Liver (tissue), 9 donors: ENCODE data around the gene DNAJC6. TPM values are rescaled to one million over a fixed set of nuclear protein-coding genes. Genes with fewer than 3 reads are reported as not detected.

ENCODE experiments used
- DNase-seq: peaks from one replicate; pipeline ENCODE4 v3.0.0-alpha.2; 2017; ENCODE audit warnings: low spot score
- H3K27ac ChIP-seq, 2 donors: one replicate each; pipeline ENCODE4 v1.7.0; 2013; ENCODE audit warnings: inconsistent platforms in 2 of 2, low read length in 2 of 2, control low read depth in 1 of 2, low read depth in 1 of 2, mild to moderate bottlenecking in 1 of 2
- H3K27me3 ChIP-seq, 4 donors: one replicate each; pipeline versions ENCODE4 v1.6.1 to v1.7.0; 2013; ENCODE audit warnings: low read length in 3 of 4, inconsistent platforms in 1 of 4, mild to moderate bottlenecking in 1 of 4, moderate library complexity in 1 of 4; ENCODE audit not compliant: control insufficient read depth in 4 of 4, insufficient read depth in 4 of 4
- H3K36me3 ChIP-seq, 4 donors: one replicate each; pipeline versions ENCODE4 v1.6.1 to v1.7.0; 2013; ENCODE audit warnings: low read length in 3 of 4, mild to moderate bottlenecking in 3 of 4, low read depth in 1 of 4, moderate library complexity in 1 of 4; ENCODE audit not compliant: control insufficient read depth in 4 of 4, insufficient read depth in 3 of 4
- H3K4me1 ChIP-seq, 4 donors: one replicate each; pipeline versions ENCODE4 v1.6.1 to v1.7.0; 2013; ENCODE audit warnings: low read length in 3 of 4, mild to moderate bottlenecking in 3 of 4, moderate library complexity in 1 of 4; ENCODE audit not compliant: control insufficient read depth in 4 of 4, insufficient read depth in 4 of 4
- H3K4me3 ChIP-seq, 3 donors: one replicate each; pipeline versions ENCODE4 v1.6.1 to v1.7.0; 2013; ENCODE audit warnings: low read length in 3 of 3, control low read depth in 1 of 3, low read depth in 1 of 3, mild to moderate bottlenecking in 1 of 3
- H3K9ac ChIP-seq, 2 donors: one replicate each; pipeline ENCODE4 v1.7.0; 2013; ENCODE audit warnings: low read length in 2 of 2, mild to moderate bottlenecking in 2 of 2, moderate library complexity in 2 of 2, control low read depth in 1 of 2, low read depth in 1 of 2
- H3K9me3 ChIP-seq, 4 donors: one replicate each; pipeline versions ENCODE4 v1.6.1 to v1.7.0; 2013; ENCODE audit warnings: low read length in 3 of 4; ENCODE audit not compliant: control insufficient read depth in 4 of 4
- ATF3 ChIP-seq: IDR thresholded peaks from 2 replicates; pipeline ENCODE4 v1.6.1; 2016; ENCODE audit warnings: antibody characterized with exemption
- CTCF ChIP-seq: fragments of 150-350 bp; IDR thresholded peaks from 2 replicates; pipeline ENCODE4 v1.5.1; 2017; ENCODE audit warnings: improper control_type of control experiment, low read depth, low read length; ENCODE audit not compliant: missing input control
- EGR1 ChIP-seq, 2 donors: IDR thresholded peaks; 2 replicates each; pipeline ENCODE4 v1.6.1; 2016 to 2018; ENCODE audit warnings: antibody characterized with exemption in 2 of 2, low read depth in 2 of 2
- FOXA1 ChIP-seq: IDR thresholded peaks from 2 replicates; pipeline ENCODE4 v1.6.1; 2016; ENCODE audit warnings: antibody characterized with exemption
- GABPA ChIP-seq, 2 donors: IDR thresholded peaks in 1 of 2; conservative IDR thresholded peaks in 1 of 2; 2 replicates each; pipeline ENCODE4 v1.6.1; 2016; ENCODE audit warnings: antibody characterized with exemption in 2 of 2, mild to moderate bottlenecking in 1 of 2, moderate library complexity in 1 of 2
- HNF4A ChIP-seq, 2 donors: conservative IDR thresholded peaks; 2 replicates each; pipeline ENCODE4 v1.6.1; 2016; ENCODE audit warnings: antibody characterized with exemption in 2 of 2, mild to moderate bottlenecking in 2 of 2
- HNF4G ChIP-seq: IDR thresholded peaks from 2 replicates; pipeline ENCODE4 v1.6.1; 2016; ENCODE audit warnings: antibody characterized with exemption
- JUND ChIP-seq, 2 donors: IDR thresholded peaks; 2 replicates each; pipeline ENCODE4 v1.6.1; 2016; ENCODE audit warnings: antibody characterized with exemption in 2 of 2
- MAX ChIP-seq: IDR thresholded peaks from 2 replicates; pipeline ENCODE4 v1.6.1; 2016; ENCODE audit warnings: antibody characterized with exemption
- NR2F2 ChIP-seq: IDR thresholded peaks from 2 replicates; pipeline ENCODE4 v1.6.1; 2016; ENCODE audit warnings: antibody characterized with exemption
- RAD21 ChIP-seq, 2 donors: IDR thresholded peaks; 2 replicates each; pipeline ENCODE4 v1.6.1; 2016; ENCODE audit warnings: antibody characterized with exemption in 2 of 2, mild to moderate bottlenecking in 2 of 2
- REST ChIP-seq: IDR thresholded peaks from 2 replicates; pipeline ENCODE4 v1.6.1; 2016; ENCODE audit warnings: antibody characterized with exemption, mild to moderate bottlenecking
- RXRA ChIP-seq, 2 donors: IDR thresholded peaks; 2 replicates each; pipeline ENCODE4 v1.6.1; 2017 to 2018; ENCODE audit warnings: antibody characterized with exemption in 2 of 2, mild to moderate bottlenecking in 1 of 2
- SP1 ChIP-seq: IDR thresholded peaks from 2 replicates; pipeline ENCODE4 v1.6.1; 2018; ENCODE audit warnings: antibody characterized with exemption, mild to moderate bottlenecking
- TAF1 ChIP-seq: conservative IDR thresholded peaks from 2 replicates; pipeline ENCODE4 v1.6.1; 2016; ENCODE audit warnings: antibody characterized with exemption, mild to moderate bottlenecking
- YY1 ChIP-seq: IDR thresholded peaks from 2 replicates; pipeline ENCODE4 v1.6.1; 2016; ENCODE audit warnings: antibody characterized with exemption, mild to moderate bottlenecking
- ZBTB33 ChIP-seq: IDR thresholded peaks from 2 replicates; pipeline ENCODE4 v1.6.1; 2016; ENCODE audit warnings: antibody characterized with exemption
- WGBS: extraction: QIAGEN DNeasy Blood & Tissue Kit; methylation state at CpG from one replicate; pipeline ENCODE4 v1.1.7; 2013; 5-methylcytosine and 5-hydroxymethylcytosine counted together
- polyA plus RNA-seq, 2 donors: library from polyadenylated mRNA; stranded (reverse) in 1 of 2; unstranded in 1 of 2; fragments of 200-250 nt in 1 of 2; fragments of >200 nt in 1 of 2; fragmentation: Nextera tagmentation in 1 of 2; extraction: Ambion mirVana in 1 of 2; gene quantifications; one replicate each; pipeline versions ENCODE4 v1.2.1 to v1.2.3, GENCODE V29; 2013 to 2015
- total RNA-seq, 2 donors: library from RNA; depleted of rRNA; stranded (reverse); fragments of >200 nt; gene quantifications; one replicate each; pipeline ENCODE4 v1.2.3, GENCODE V29; 2014
- donor health status: healthy.
- donor health status: healthy.
- donor health status: healthy.
- donor health status: healthy.
- donor health status: healthy.

Gene DNAJC6
- total and polyA plus RNA-seq, 4 donors: 0.15 to 35.0 (median 0.30) TPM

- Histone ChIP-seq H3K36me3 (no peaks in the 10 kb centered on the region), H3K27ac (no peak overlapping the region), H3K27me3 (no peaks in the 10 kb centered on the region), H3K9me3 (no peaks in the 10 kb centered on the region), H3K4me3 (no peak overlapping the region), H3K9ac (no peak overlapping the region), H3K4me1 (no peaks in the 10 kb centered on the region)
- no peak for TF ChIP-seq ZBTB33
- no peak for TF ChIP-seq ATF3
- no peak for TF ChIP-seq FOXA1
- TF ChIP-seq MAX: no peak
- no peak for TF ChIP-seq GABPA (IDR thresholded peaks at IDR 0.05 in 1 of 2, conservative IDR thresholded peaks at IDR 0.05 in 1 of 2)
- no peak for TF ChIP-seq RXRA (IDR thresholded peaks at IDR 0.05)
- no peak for TF ChIP-seq YY1
- no peak for TF ChIP-seq HNF4A (conservative IDR thresholded peaks at IDR 0.05)
- no peak for TF ChIP-seq REST
- TF ChIP-seq HNF4G: no peak
- TF ChIP-seq NR2F2: no peak
- no peak for TF ChIP-seq JUND (IDR thresholded peaks at IDR 0.05)
- no peak for TF ChIP-seq CTCF
- TF ChIP-seq EGR1 (IDR thresholded peaks at IDR 0.05; ENCODE audit: low read depth in 2 of 2): no peak
- TF ChIP-seq RAD21 (IDR thresholded peaks at IDR 0.05): no peak
- no peak for TF ChIP-seq SP1
- no peak for DNase-seq
- 81% methylated on average over 5 of the region's 5 CpGs for WGBS
These were observed 13.9 kb downstream of the DNAJC6 start for GRCh38 chr1:65323246-65323645.

GRCh38 chr1:65330021-65330420, 20.7 kb downstream of the DNAJC6 start:
- H3K9ac ChIP-seq: no peak overlapping the region
- H3K27ac ChIP-seq: no peak overlapping the region
- 51% methylated on average over 1 of the region's 1 CpG for WGBS
- H3K36me3 ChIP-seq: no peaks in the 10 kb centered on the region
- no peaks in the 10 kb centered on the region for H3K4me1 ChIP-seq
- DNase-seq: no peak
- TF ChIP-seq YY1 (no peak), TAF1 (no peak), REST (no peak), HNF4A (conservative IDR thresholded peaks at IDR 0.05) (no peak)
- H3K9me3 ChIP-seq: no peaks in the 10 kb centered on the region
- H3K4me3 ChIP-seq: no peak overlapping the region
- no peaks in the 10 kb centered on the region for H3K27me3 ChIP-seq
